IMR-90 (cell line): ENCODE results near the gene CHN1. TPM values are rescaled to one million over a fixed set of nuclear protein-coding genes. Genes with fewer than 3 reads are reported as not detected.

Experiments
- ATAC-seq: fragments of 200-7000 bp; cut with Tn5 transposase; 2 replicates; pipeline ENCODE4 v1.9.1; 2020; ENCODE audit warnings: low read depth, mild to moderate bottlenecking, moderate library complexity
- BruUV-seq: library from RNA; stranded (reverse); fragments of 400-500 nt; replicated peaks from 2 replicates; lab custom pipeline; 2021; lab: Mats Ljungman, UMichigan
- CTCF ChIA-PET: fragments of 300-600 bp; formaldehyde crosslinking; extraction: SDS; loops from one replicate; lab custom pipeline; 2021; ENCODE audit warnings: antibody characterized with exemption; lab: Yijun Ruan, JAX
- POLR2A ChIA-PET: fragments of 300-600 bp; sonication (Branson Sonifier 250); formaldehyde crosslinking; loops from one replicate; lab custom pipeline; 2022; ENCODE audit warnings: antibody characterized with exemption; ENCODE audit not compliant: unreplicated experiment; lab: Charles Lee
- DNase-seq: peaks from one replicate; pipeline ENCODE4 v3.0.0; 2013
- H2AFZ ChIP-seq: replicated peaks from 2 replicates; pipeline ENCODE3; 2013; ENCODE audit warnings: low read length, mild to moderate bottlenecking; ENCODE audit not compliant: poor library complexity
- H2AK5ac ChIP-seq: 2 replicates; pipeline ENCODE4 v1.6.1; 2013; ENCODE audit warnings: low read depth, low read length, inconsistent platforms
- H2AK9ac ChIP-seq: replicated peaks from 2 replicates; pipeline ENCODE3; 2013; ENCODE audit warnings: mild to moderate bottlenecking, low read depth, low read length, moderate library complexity; ENCODE audit not compliant: poor library complexity
- H2BK120ac ChIP-seq: 2 replicates; pipeline ENCODE4 v1.6.1; 2013; ENCODE audit warnings: low read depth, low read length, inconsistent platforms
- H2BK15ac ChIP-seq: 3 replicates; pipeline ENCODE4 v1.6.1; 2013; ENCODE audit warnings: low read depth, low read length, inconsistent platforms
- H2BK20ac ChIP-seq: 2 replicates; pipeline ENCODE4 v1.6.1; 2013; ENCODE audit warnings: low read depth, mild to moderate bottlenecking, inconsistent platforms, low read length, moderate library complexity
- H2BK5ac ChIP-seq: 2 replicates; pipeline ENCODE4 v1.6.1; 2013; ENCODE audit warnings: mild to moderate bottlenecking, low read depth, low read length, inconsistent platforms; ENCODE audit not compliant: poor library complexity, severe bottlenecking
- H3K14ac ChIP-seq: replicated peaks from 2 replicates; pipeline ENCODE4 v1.6.1; 2013; ENCODE audit warnings: low read depth, low read length, inconsistent platforms
- H3K18ac ChIP-seq: 2 replicates; pipeline ENCODE4 v1.6.1; 2013; ENCODE audit warnings: low read depth, low read length, control low read depth
- H3K23ac ChIP-seq: 2 replicates; pipeline ENCODE4 v1.6.1; 2013; ENCODE audit warnings: low read depth, low read length, inconsistent platforms
- H3K27ac ChIP-seq: 2 replicates; pipeline ENCODE4 v1.5.1; 2013; ENCODE audit warnings: mild to moderate bottlenecking, control low read depth, low read length; ENCODE audit not compliant: insufficient read depth
- H3K27me3 ChIP-seq: 2 replicates; pipeline ENCODE4 v1.6.1; 2013; ENCODE audit warnings: low read length; ENCODE audit not compliant: control insufficient read depth, insufficient read depth
- H3K36me3 ChIP-seq: 2 replicates; pipeline ENCODE4 v1.6.1; 2013; ENCODE audit warnings: low read length, mixed read lengths; ENCODE audit not compliant: control insufficient read depth, insufficient read depth
- H3K4ac ChIP-seq: 2 replicates; pipeline ENCODE4 v1.6.1; 2013; ENCODE audit warnings: low read depth, low read length, inconsistent platforms
- H3K4me1 ChIP-seq: 2 replicates; pipeline ENCODE4 v1.6.1; 2013; ENCODE audit warnings: low read length, mixed read lengths; ENCODE audit not compliant: control insufficient read depth, insufficient read depth
- H3K4me2 ChIP-seq: 2 replicates; pipeline ENCODE4 v1.6.1; 2013; ENCODE audit warnings: low read depth, mild to moderate bottlenecking, control low read depth, low read length, moderate library complexity
- H3K4me3 ChIP-seq: 2 replicates; pipeline ENCODE4 v1.5.1; 2013; ENCODE audit warnings: low read depth, mild to moderate bottlenecking, control low read depth, low read length, moderate library complexity; ENCODE audit not compliant: insufficient read depth
- H3K56ac ChIP-seq: 2 replicates; pipeline ENCODE4 v1.6.1; 2013; ENCODE audit warnings: low read length, inconsistent platforms; ENCODE audit not compliant: insufficient read depth; ENCODE audit errors: extremely low read depth
- H3K79me1 ChIP-seq, 2 experiments: 2 replicates each; pipeline ENCODE4 v1.6.1; 2013; ENCODE audit warnings: low read length in 2 of 2, inconsistent platforms in 1 of 2, low read depth in 1 of 2
- H3K9ac ChIP-seq: 2 replicates; pipeline ENCODE4 v1.6.1; 2013; ENCODE audit warnings: low read depth, low read length, control low read depth
- H3K9me1 ChIP-seq: 2 replicates; pipeline ENCODE4 v1.6.1; 2013; ENCODE audit warnings: low read length, inconsistent platforms; ENCODE audit not compliant: insufficient read depth
- H3K9me3 ChIP-seq: 2 replicates; pipeline ENCODE4 v1.6.1; 2013; ENCODE audit warnings: low read length; ENCODE audit not compliant: control insufficient read depth, insufficient read depth
- H4K20me1 ChIP-seq: 2 replicates; pipeline ENCODE4 v1.6.1; 2013; ENCODE audit warnings: low read length, inconsistent platforms; ENCODE audit not compliant: insufficient read depth
- H4K5ac ChIP-seq: 2 replicates; pipeline ENCODE4 v1.6.1; 2013; ENCODE audit warnings: mild to moderate bottlenecking, low read depth, low read length, control low read depth
- H4K8ac ChIP-seq, 2 experiments: 2 replicates each; pipeline ENCODE4 v1.6.1; 2013; ENCODE audit warnings: low read depth in 2 of 2, low read length in 2 of 2, control low read depth in 1 of 2, inconsistent platforms in 1 of 2
- H4K91ac ChIP-seq: 2 replicates; pipeline ENCODE4 v1.6.1; 2013; ENCODE audit warnings: low read depth, low read length, inconsistent platforms; ENCODE audit not compliant: insufficient read depth
- BHLHE40 ChIP-seq: fragments of 150-350 bp; IDR thresholded peaks from 2 replicates; pipeline ENCODE4 v1.6.1; 2016; ENCODE audit warnings: mild to moderate bottlenecking, low read depth, low read length
- CEBPB ChIP-seq: IDR thresholded peaks from 2 replicates; pipeline ENCODE4 v1.6.1; 2012; ENCODE audit warnings: low read depth, low read length, improper control_type of control experiment
- CHD1 ChIP-seq: IDR thresholded peaks from 2 replicates; pipeline ENCODE4 v1.6.1; 2012; ENCODE audit warnings: low read depth, low read length, improper control_type of control experiment
- FOS ChIP-seq: fragments of 150-350 bp; IDR thresholded peaks from 2 replicates; pipeline ENCODE4 v1.6.1; 2016; ENCODE audit warnings: low read depth, low read length
- MAFK ChIP-seq: IDR thresholded peaks from 2 replicates; pipeline ENCODE4 v1.6.1; 2012; ENCODE audit warnings: low read depth, low read length, improper control_type of control experiment
- MAZ ChIP-seq: IDR thresholded peaks from 2 replicates; pipeline ENCODE4 v1.6.1; 2012; ENCODE audit warnings: low read depth, mild to moderate bottlenecking, low read length, improper control_type of control experiment, moderate library complexity, borderline replicate concordance
- MXI1 ChIP-seq: IDR thresholded peaks from 2 replicates; pipeline ENCODE4 v1.6.1; 2012; ENCODE audit warnings: low read depth, mild to moderate bottlenecking, low read length, moderate library complexity, borderline replicate concordance
- NFE2L2 ChIP-seq: fragments of 150-350 bp; IDR thresholded peaks from 2 replicates; pipeline ENCODE4 v1.6.1; 2016; ENCODE audit warnings: low read depth, mild to moderate bottlenecking, low read length
- POLR2A ChIP-seq: IDR thresholded peaks from 2 replicates; pipeline ENCODE4 v1.6.1; 2012; ENCODE audit warnings: mild to moderate bottlenecking, low read depth, low read length
- RAD21 ChIP-seq: IDR thresholded peaks from 2 replicates; pipeline ENCODE4 v1.6.1; 2012; ENCODE audit warnings: low read length, improper control_type of control experiment
- RCOR1 ChIP-seq: IDR thresholded peaks from 2 replicates; pipeline ENCODE4 v1.6.1; 2012; ENCODE audit warnings: mild to moderate bottlenecking, low read length, improper control_type of control experiment; ENCODE audit not compliant: insufficient replicate concordance
- RFX5 ChIP-seq: IDR thresholded peaks from 2 replicates; pipeline ENCODE4 v1.8.0; 2012; ENCODE audit warnings: low read depth, mild to moderate bottlenecking, low read length, moderate library complexity
- SMC3 ChIP-seq: fragments of 150-350 bp; IDR thresholded peaks from 2 replicates; pipeline ENCODE4 v1.6.1; 2016; ENCODE audit warnings: low read depth, mild to moderate bottlenecking, antibody characterized with exemption, low read length, moderate library complexity
- dilution Hi-C: fragments of 300-500 bp; cut with HindIII; formaldehyde crosslinking; loops from one replicate; pipeline ENCODE4 v1.14.3; 2018; ENCODE audit warnings: low sequenced_read_pairs; ENCODE audit not compliant: unreplicated experiment
- in situ Hi-C: fragments of 300-500 bp; cut with MboI; formaldehyde crosslinking; loops from 3 replicates; pipeline ENCODE4 v1.14.3; 2019; ENCODE audit warnings: low sequenced_read_pairs, inconsistent platforms, mixed read lengths
- intact Hi-C: fragments of 100-400 bp; cut with micrococcal nuclease; formaldehyde crosslinking; loops from 2 replicates; pipeline ENCODE4 v1.10.0; 2022
- polyA plus RNA-seq, 3 experiments: library from polyadenylated mRNA; depleted of rRNA; stranded (reverse); fragments of >200 nt; gene quantifications; 2 replicates each; pipeline ENCODE4 v1.2.3, GENCODE V29; 2012; ENCODE audit warnings: low replicate concordance in 1 of 3
- total RNA-seq: library from RNA; depleted of rRNA; stranded (reverse); fragments of >200 nt; gene quantifications from 2 replicates; pipeline ENCODE4 v1.2.3, GENCODE V29; 2012
- TF ChIP-seq, protein P1 (sequence below): fragments of 150-350 bp; IDR thresholded peaks from 2 replicates; pipeline ENCODE4 v1.6.1; 2017; ENCODE audit warnings: mild to moderate bottlenecking, antibody characterized with exemption, low read length, low read depth
- TF ChIP-seq, protein P2 (sequence below): conservative IDR thresholded peaks from 2 replicates; pipeline ENCODE4 v1.5.1; 2012; ENCODE audit warnings: mild to moderate bottlenecking, low read depth, low read length, improper control_type of control experiment
- TF ChIP-seq, protein P3 (sequence below): fragments of 150-350 bp; IDR thresholded peaks from 2 replicates; pipeline ENCODE4 v1.6.1; 2016; ENCODE audit warnings: low read depth, mild to moderate bottlenecking, low read length, moderate library complexity, borderline replicate concordance

Gene CHN1
- total and polyA plus RNA-seq, 2 of the 4 experiments (the other 2 are of a cell fraction): 58.4 to 66.9 TPM

DNA sequence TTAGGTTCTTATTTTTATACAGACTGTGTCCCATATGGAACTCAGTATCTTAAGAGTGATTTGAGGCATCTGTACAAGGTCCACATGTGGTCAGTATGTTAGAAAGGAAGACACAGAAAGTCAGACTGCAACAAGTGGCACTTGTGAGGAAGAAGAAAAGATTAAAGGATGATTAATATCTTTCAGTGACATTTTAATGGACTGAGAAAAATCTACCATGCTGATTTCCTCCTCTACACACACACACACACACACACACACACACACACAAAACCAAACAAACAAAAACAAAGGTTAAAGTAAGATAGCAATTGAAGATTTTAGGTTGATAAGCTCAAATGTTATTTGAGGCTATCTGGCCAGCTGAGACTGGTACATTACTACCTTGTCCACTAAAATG, 146.4 kb downstream of the CHN1 start:
- no peak overlapping the region for H2AFZ ChIP-seq
- no peaks in the 10 kb centered on the region for H3K36me3 ChIP-seq
- no peak overlapping the region for H3K56ac ChIP-seq
- peaks cover 2% of the 10 kb centered on the region; the same call in 1 of the 2 replicates for H3K9me1 ChIP-seq
- peak overlapping the region; percentile 3 for H2BK5ac ChIP-seq
- BruUV-seq: no TSS peak
- H2BK120ac ChIP-seq: no peak overlapping the region
- no peak overlapping the region for H2BK20ac ChIP-seq
- no peaks in the 10 kb centered on the region for H3K9me3 ChIP-seq
- POLR2A ChIA-PET: no interaction called here
- CTCF ChIA-PET: interaction anchor here (1.4 to 1.8 kb wide), 2 partner anchors 10 to 87 kb away, joined by 5 to 7 read pairs; no protein-coding TSS in a partner anchor
- H3K79me1 ChIP-seq: no peaks in the 10 kb centered on the region; a peak in 1 of 4 replicates
- H2AK9ac ChIP-seq: no peak overlapping the region
- DNase-seq (no peak), ATAC-seq (no peak)
- H2BK15ac ChIP-seq: no peak overlapping the region
- TF ChIP-seq CEBPB (no peak), POLR2A (no peak), NFE2L2 (no peak), MAFK (no peak), RAD21 (no peak), CHD1 (no peak), RCOR1 (no peak), FOS (no peak), MAZ (no peak), BHLHE40 (no peak), RFX5 (no peak), MXI1 (no peak), SMC3 (no peak)
- TF ChIP-seq, protein P1, sequence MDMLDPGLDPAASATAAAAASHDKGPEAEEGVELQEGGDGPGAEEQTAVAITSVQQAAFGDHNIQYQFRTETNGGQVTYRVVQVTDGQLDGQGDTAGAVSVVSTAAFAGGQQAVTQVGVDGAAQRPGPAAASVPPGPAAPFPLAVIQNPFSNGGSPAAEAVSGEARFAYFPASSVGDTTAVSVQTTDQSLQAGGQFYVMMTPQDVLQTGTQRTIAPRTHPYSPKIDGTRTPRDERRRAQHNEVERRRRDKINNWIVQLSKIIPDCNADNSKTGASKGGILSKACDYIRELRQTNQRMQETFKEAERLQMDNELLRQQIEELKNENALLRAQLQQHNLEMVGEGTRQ: no peak
- TF ChIP-seq, protein P2, sequence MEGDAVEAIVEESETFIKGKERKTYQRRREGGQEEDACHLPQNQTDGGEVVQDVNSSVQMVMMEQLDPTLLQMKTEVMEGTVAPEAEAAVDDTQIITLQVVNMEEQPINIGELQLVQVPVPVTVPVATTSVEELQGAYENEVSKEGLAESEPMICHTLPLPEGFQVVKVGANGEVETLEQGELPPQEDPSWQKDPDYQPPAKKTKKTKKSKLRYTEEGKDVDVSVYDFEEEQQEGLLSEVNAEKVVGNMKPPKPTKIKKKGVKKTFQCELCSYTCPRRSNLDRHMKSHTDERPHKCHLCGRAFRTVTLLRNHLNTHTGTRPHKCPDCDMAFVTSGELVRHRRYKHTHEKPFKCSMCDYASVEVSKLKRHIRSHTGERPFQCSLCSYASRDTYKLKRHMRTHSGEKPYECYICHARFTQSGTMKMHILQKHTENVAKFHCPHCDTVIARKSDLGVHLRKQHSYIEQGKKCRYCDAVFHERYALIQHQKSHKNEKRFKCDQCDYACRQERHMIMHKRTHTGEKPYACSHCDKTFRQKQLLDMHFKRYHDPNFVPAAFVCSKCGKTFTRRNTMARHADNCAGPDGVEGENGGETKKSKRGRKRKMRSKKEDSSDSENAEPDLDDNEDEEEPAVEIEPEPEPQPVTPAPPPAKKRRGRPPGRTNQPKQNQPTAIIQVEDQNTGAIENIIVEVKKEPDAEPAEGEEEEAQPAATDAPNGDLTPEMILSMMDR: no peak
- TF ChIP-seq, protein P3, sequence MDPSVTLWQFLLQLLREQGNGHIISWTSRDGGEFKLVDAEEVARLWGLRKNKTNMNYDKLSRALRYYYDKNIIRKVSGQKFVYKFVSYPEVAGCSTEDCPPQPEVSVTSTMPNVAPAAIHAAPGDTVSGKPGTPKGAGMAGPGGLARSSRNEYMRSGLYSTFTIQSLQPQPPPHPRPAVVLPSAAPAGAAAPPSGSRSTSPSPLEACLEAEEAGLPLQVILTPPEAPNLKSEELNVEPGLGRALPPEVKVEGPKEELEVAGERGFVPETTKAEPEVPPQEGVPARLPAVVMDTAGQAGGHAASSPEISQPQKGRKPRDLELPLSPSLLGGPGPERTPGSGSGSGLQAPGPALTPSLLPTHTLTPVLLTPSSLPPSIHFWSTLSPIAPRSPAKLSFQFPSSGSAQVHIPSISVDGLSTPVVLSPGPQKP: no peak
- no peaks in the 10 kb centered on the region for H4K20me1 ChIP-seq
- no peak overlapping the region for H3K4me2 ChIP-seq
- no peak overlapping the region for H3K4ac ChIP-seq
- intact Hi-C loops: no loop called here
- in situ Hi-C loops: no loop called here
- no peak overlapping the region for H3K4me3 ChIP-seq
- no peak overlapping the region for H3K14ac ChIP-seq
- no peaks in the 10 kb centered on the region for H3K27me3 ChIP-seq
- no peak overlapping the region for H3K9ac ChIP-seq
- no peak overlapping the region for H2AK5ac ChIP-seq
- no peak overlapping the region for H3K23ac ChIP-seq
- no peak overlapping the region for H4K91ac ChIP-seq
- dilution Hi-C loops: no loop called here
- peaks cover 3% of the 10 kb centered on the region for H3K4me1 ChIP-seq
- H4K5ac ChIP-seq: no peak overlapping the region
- peak overlapping the region in 1 of 2 experiments; percentile 15; a peak in 1 of 4 replicates for H4K8ac ChIP-seq
- no peak overlapping the region for H3K27ac ChIP-seq
- no peak overlapping the region for H3K18ac ChIP-seq
